ELR (cell line): ENCODE measurements around the gene FGF4.
A peak's percentile ranks its signal among the peaks of the same experiment; 100 is the strongest.

Experiments
- DNase-seq: peaks from one replicate; pipeline ENCODE4 v3.0.0-alpha.2; 2015; ENCODE audit warnings: low read depth

FGF4 gene

GRCh38 chr11:69726481-69726880 is 48.7 kb downstream of the FGF4 start:
- DNase-seq, result no peak

GRCh38 chr11:69726019-69726418 is 49.1 kb downstream of the FGF4 start:
- peak; percentile 33 for DNase-seq

DNA sequence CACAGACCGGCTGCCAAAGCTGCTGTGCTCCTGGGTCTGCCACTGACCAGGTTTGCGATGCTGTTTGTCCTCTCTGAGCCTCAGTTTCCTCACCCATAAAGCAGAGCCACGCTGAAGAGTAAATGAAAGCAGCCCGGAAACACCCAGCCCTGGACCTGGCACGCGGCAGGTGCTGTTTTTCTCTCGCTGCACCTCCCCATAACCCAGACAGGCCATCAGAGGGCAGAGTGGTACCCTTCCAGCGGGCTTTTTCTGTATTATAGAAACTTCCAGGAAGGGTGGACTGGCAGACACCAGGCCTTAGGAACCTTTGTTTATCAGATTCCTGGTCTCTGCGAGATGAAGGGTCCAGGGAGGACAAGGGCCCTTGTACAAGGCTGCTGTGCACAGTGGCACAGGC is 53.4 kb downstream of the FGF4 start:
- DNase-seq, result peak; percentile 30

- no peak for DNase-seq
Measured at GRCh38 chr11:69721106-69721505, 54.0 kb downstream of the FGF4 start.
